H1 (cell line): ENCODE data around the gene CELF5.

Source experiments
- BACH1 ChIP-seq: IDR thresholded peaks from 2 replicates; pipeline ENCODE4 v1.6.1; 2012; ENCODE audit warnings: low read length, improper control_type of control experiment
- CTCF ChIP-seq, 3 experiments: IDR thresholded peaks; 1 replicate in 2 of 3; 2 replicates in 1 of 3; pipeline versions ENCODE4 v1.5.1 to v1.6.1; 2011; ENCODE audit warnings: low read length in 3 of 3, mild to moderate bottlenecking in 3 of 3, inconsistent platforms in 2 of 3, low read depth in 1 of 3, moderate library complexity in 1 of 3; ENCODE audit not compliant: insufficient read depth in 1 of 3; ENCODE audit errors: control extremely low read depth in 1 of 3
- EP300 ChIP-seq, 2 experiments: IDR thresholded peaks; 1 replicate in 1 of 2; 2 replicates in 1 of 2; pipeline ENCODE4 v1.6.1; 2011 to 2012; ENCODE audit warnings: low read depth in 2 of 2, low read length in 2 of 2, mild to moderate bottlenecking in 2 of 2, borderline replicate concordance in 1 of 2, inconsistent platforms in 1 of 2, moderate library complexity in 1 of 2
- EZH2 ChIP-seq: fragments of 200-600 bp; sonication (generic); IDR thresholded peaks from 2 replicates; pipeline ENCODE4 v1.7.1; 2012; ENCODE audit warnings: low read depth, mild to moderate bottlenecking, moderate library complexity, low read length, inconsistent platforms; ENCODE audit not compliant: severe bottlenecking
- GABPA ChIP-seq: IDR thresholded peaks from 2 replicates; pipeline ENCODE4 v1.6.1; 2011; ENCODE audit warnings: mild to moderate bottlenecking, low read length, moderate library complexity, borderline replicate concordance; ENCODE audit not compliant: insufficient read depth
- KDM5A ChIP-seq: fragments of 200-600 bp; IDR thresholded peaks from 2 replicates; pipeline ENCODE4 v1.7.1; 2012; ENCODE audit warnings: mild to moderate bottlenecking, low read length, inconsistent platforms, mixed read lengths
- MAX ChIP-seq: IDR thresholded peaks from 2 replicates; pipeline ENCODE4 v1.6.1; 2012; ENCODE audit warnings: inconsistent platforms
- SP1 ChIP-seq: IDR thresholded peaks from 2 replicates; pipeline ENCODE4 v1.6.1; 2011; ENCODE audit warnings: low read depth, low read length
- YY1 ChIP-seq: IDR thresholded peaks from 2 replicates; pipeline ENCODE4 v1.6.1; 2011; ENCODE audit warnings: low read depth, mild to moderate bottlenecking, low read length

- no peak for TF ChIP-seq CTCF (IDR thresholded peaks at IDR 0.05; ENCODE audit: control extremely low read depth in 1 of 3, insufficient read depth in 1 of 3, low read depth in 1 of 3, low read length in 3 of 3)
- no peak for TF ChIP-seq EP300 (IDR thresholded peaks at IDR 0.05; ENCODE audit: borderline replicate concordance in 1 of 2, low read depth in 2 of 2, low read length in 2 of 2)
- no peak for TF ChIP-seq GABPA
- TF ChIP-seq YY1 = no peak
- no peak for TF ChIP-seq BACH1
- no peak for TF ChIP-seq KDM5A
- peak; percentile 47; the same call in 1 of the 2 replicates for TF ChIP-seq MAX
- no peak for TF ChIP-seq EZH2
- no peak; the same call in 1 of the 2 replicates for TF ChIP-seq SP1
Observed at GRCh38 chr19:3284759-3285646, 60.5 kb downstream of the CELF5 start.
